WTC11 (cell line): Measurements from ENCODE around the gene CPNE6.

Experiments
- AFF4 ChIP-seq: sonication (generic); formaldehyde crosslinking; IDR thresholded peaks from 2 replicates; pipeline ENCODE4 v1.8.1; 2023; ENCODE audit warnings: mild to moderate bottlenecking, missing genetic modification reagents, borderline replicate concordance
- CTCF ChIP-seq: fragments of 200-600 bp; IDR thresholded peaks from 2 replicates; pipeline ENCODE4 v1.8.0; 2022; ENCODE audit warnings: antibody characterized with exemption
- ELF4 ChIP-seq: sonication (generic); formaldehyde crosslinking; IDR thresholded peaks from 2 replicates; pipeline ENCODE4 v1.8.1; 2022; ENCODE audit warnings: low read depth, mild to moderate bottlenecking, moderate library complexity, missing genetic modification reagents
- HMGXB4 ChIP-seq: sonication (generic); formaldehyde crosslinking; IDR thresholded peaks from 2 replicates; pipeline ENCODE4 v1.8.1; 2023; ENCODE audit warnings: mild to moderate bottlenecking, moderate library complexity, missing genetic modification reagents
- NR1H2 ChIP-seq: sonication (generic); formaldehyde crosslinking; IDR thresholded peaks from 2 replicates; pipeline ENCODE4 v1.9.0; 2021; ENCODE audit warnings: mild to moderate bottlenecking, moderate library complexity, missing genetic modification reagents
- USF2 ChIP-seq: sonication (generic); formaldehyde crosslinking; IDR thresholded peaks from 2 replicates; pipeline ENCODE4 v1.8.1; 2023; ENCODE audit warnings: mild to moderate bottlenecking, missing genetic modification reagents, moderate library complexity
- ZNF281 ChIP-seq: sonication (generic); formaldehyde crosslinking; IDR thresholded peaks from 2 replicates; pipeline ENCODE4 v1.8.0; 2023; ENCODE audit warnings: mild to moderate bottlenecking, missing genetic modification reagents

GRCh38 chr14:24122898-24123297 is 51.5 kb downstream of the CPNE6 start:
- TF ChIP-seq AFF4 (CRISPR knock-in tag), result no peak
- TF ChIP-seq NR1H2 (CRISPR knock-in tag), result no peak
- no peak for TF ChIP-seq CTCF
- TF ChIP-seq ELF4 (CRISPR knock-in tag), result no peak
- TF ChIP-seq ZNF281 (CRISPR knock-in tag), result no peak
- no peak for TF ChIP-seq HMGXB4 (CRISPR knock-in tag)
- no peak for TF ChIP-seq USF2 (CRISPR knock-in tag)
